ENCODE results near the gene GNA12.

DNA sequence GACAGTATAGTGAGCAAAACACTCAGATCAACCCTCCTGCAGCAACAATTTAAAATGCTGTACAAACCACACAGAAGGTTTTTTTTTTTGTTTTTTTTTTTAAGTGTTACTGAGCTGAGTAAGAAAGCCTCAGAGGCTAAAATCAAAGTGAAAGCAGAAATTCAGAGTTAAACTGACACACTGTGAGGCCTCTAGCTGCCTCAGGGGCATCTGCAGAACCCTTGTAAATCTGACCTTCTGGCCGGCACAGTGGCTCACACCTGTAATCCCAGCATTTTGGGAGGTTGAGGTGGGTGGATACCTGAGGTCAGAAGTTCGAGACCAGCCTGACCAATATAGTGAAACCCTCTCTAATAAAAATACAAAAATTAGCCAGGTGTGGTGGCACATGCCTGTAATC is 7.4 kb upstream of the GNA12 start:
- TF ChIP-seq EZH2 (IDR thresholded peaks at IDR 0.05; ENCODE audit: insufficient read depth, poor library complexity, severe bottlenecking) = no peak
- no peak for TF ChIP-seq EZH2phosphoT487 (IDR thresholded peaks at IDR 0.05; ENCODE audit: insufficient read depth, low read depth)

Measured in GM23248 (cell line).